ENCODE measurements around the gene IQGAP3.

Gene IQGAP3

GRCh38 chr1:156513185-156513584 lies 59.2 kb downstream of the IQGAP3 start:
- no peak for DNase-seq (ENCODE audit: extremely low read depth in 1 of 2, low read depth in 1 of 2)

- no peak for DNase-seq (ENCODE audit: extremely low read depth in 1 of 2, low read depth in 1 of 2)
These were observed 60.7 kb downstream of the IQGAP3 start for GRCh38 chr1:156511644-156512043.

GRCh38 chr1:156510709-156511108 lies 61.7 kb downstream of the IQGAP3 start:
- no peak for DNase-seq (ENCODE audit: extremely low read depth in 1 of 2, low read depth in 1 of 2)

- DNase-seq (ENCODE audit: extremely low read depth in 1 of 2, low read depth in 1 of 2) = no peak
These were observed 62.8 kb downstream of the IQGAP3 start for GRCh38 chr1:156509424-156510034.

GRCh38 chr1:156508955-156509234 lies 63.5 kb downstream of the IQGAP3 start:
- DNase-seq (ENCODE audit: extremely low read depth in 1 of 2, low read depth in 1 of 2) = no peak

GRCh38 chr1:156508205-156508954 lies 64.0 kb downstream of the IQGAP3 start:
- DNase-seq (ENCODE audit: extremely low read depth in 1 of 2, low read depth in 1 of 2) = no peak

- no peak for DNase-seq (ENCODE audit: extremely low read depth in 1 of 2, low read depth in 1 of 2)
These were observed 65.9 kb downstream of the IQGAP3 start for GRCh38 chr1:156506450-156506849.

- DNase-seq (ENCODE audit: extremely low read depth in 1 of 2, low read depth in 1 of 2) = no peak
These were observed 66.6 kb downstream of the IQGAP3 start for GRCh38 chr1:156505679-156506298.

GRCh38 chr1:156504821-156505678 lies 67.3 kb downstream of the IQGAP3 start:
- DNase-seq (ENCODE audit: extremely low read depth in 1 of 2, low read depth in 1 of 2) = peak; percentile 97 to 98

GRCh38 chr1:156504438-156504813 lies 67.9 kb downstream of the IQGAP3 start:
- no peak for DNase-seq (ENCODE audit: extremely low read depth in 1 of 2, low read depth in 1 of 2)

GRCh38 chr1:156503698-156504437 lies 68.5 kb downstream of the IQGAP3 start:
- no peak for DNase-seq (ENCODE audit: extremely low read depth in 1 of 2, low read depth in 1 of 2)

GRCh38 chr1:156502894-156503697 lies 69.3 kb downstream of the IQGAP3 start:
- DNase-seq (ENCODE audit: extremely low read depth in 1 of 2, low read depth in 1 of 2) = no peak

- DNase-seq (ENCODE audit: extremely low read depth in 1 of 2, low read depth in 1 of 2) = no peak
These were observed 69.9 kb downstream of the IQGAP3 start for GRCh38 chr1:156502391-156502893.

- DNase-seq (ENCODE audit: extremely low read depth in 1 of 2, low read depth in 1 of 2) = peak; percentile 85 to 93
These were observed 71.4 kb downstream of the IQGAP3 start for GRCh38 chr1:156500793-156501506.

GRCh38 chr1:156500543-156500792 lies 71.9 kb downstream of the IQGAP3 start, which contains the start of gene MEF2D:
MEF2D (minus strand) TSS chr1:156500775; CDS start chr1:156483292, 17,483 bp downstream.
- no peak for DNase-seq (ENCODE audit: extremely low read depth in 1 of 2, low read depth in 1 of 2)

GRCh38 chr1:156499842-156500542 lies 72.4 kb downstream of the IQGAP3 start:
- DNase-seq (ENCODE audit: extremely low read depth in 1 of 2, low read depth in 1 of 2) = no peak

- no peak for DNase-seq (ENCODE audit: extremely low read depth in 1 of 2, low read depth in 1 of 2)
These were observed 73.0 kb downstream of the IQGAP3 start for GRCh38 chr1:156499194-156499841.

Data from activated CD8-positive, alpha-beta memory T cell treated with anti-CD3 and anti-CD28 coated beads for 1 hour (primary cell).